Nephron progenitor cell (in vitro differentiated cells): ENCODE measurements around the gene AJAP1.
A peak's percentile ranks its signal among the peaks of the same experiment; 100 is the strongest.

ENCODE experiments used
- DNase-seq: peaks from one replicate; pipeline ENCODE4 v3.0.0; 2021
- H3K27ac Mint-ChIP-seq: 2 replicates; pipeline ENCODE4 v1.8.0; 2021; ENCODE audit warnings: mild to moderate bottlenecking, moderate library complexity, mixed read lengths
- H3K27me3 Mint-ChIP-seq: 2 replicates; pipeline ENCODE4 v1.8.0; 2021; ENCODE audit warnings: mild to moderate bottlenecking, low read depth, mixed read lengths; ENCODE audit not compliant: poor library complexity
- H3K36me3 Mint-ChIP-seq: 2 replicates; pipeline ENCODE4 v1.8.0; 2021; ENCODE audit warnings: low read depth, mixed read lengths
- H3K4me1 Mint-ChIP-seq: 2 replicates; pipeline ENCODE4 v1.8.0; 2021; ENCODE audit warnings: mixed read lengths
- H3K4me3 Mint-ChIP-seq: 2 replicates; pipeline ENCODE4 v1.8.0; 2021; ENCODE audit warnings: mild to moderate bottlenecking, moderate library complexity, mixed read lengths
- H3K9me3 Mint-ChIP-seq: 2 replicates; pipeline ENCODE4 v1.8.0; 2021; ENCODE audit warnings: mild to moderate bottlenecking, moderate library complexity, mixed read lengths
- TF ChIP-seq, protein P1 (sequence below): fragments of 200-600 bp; sonication (generic); IDR thresholded peaks from 2 replicates; pipeline ENCODE4 v1.5.0; 2021; ENCODE audit warnings: antibody characterized with exemption

Gene AJAP1

DNA sequence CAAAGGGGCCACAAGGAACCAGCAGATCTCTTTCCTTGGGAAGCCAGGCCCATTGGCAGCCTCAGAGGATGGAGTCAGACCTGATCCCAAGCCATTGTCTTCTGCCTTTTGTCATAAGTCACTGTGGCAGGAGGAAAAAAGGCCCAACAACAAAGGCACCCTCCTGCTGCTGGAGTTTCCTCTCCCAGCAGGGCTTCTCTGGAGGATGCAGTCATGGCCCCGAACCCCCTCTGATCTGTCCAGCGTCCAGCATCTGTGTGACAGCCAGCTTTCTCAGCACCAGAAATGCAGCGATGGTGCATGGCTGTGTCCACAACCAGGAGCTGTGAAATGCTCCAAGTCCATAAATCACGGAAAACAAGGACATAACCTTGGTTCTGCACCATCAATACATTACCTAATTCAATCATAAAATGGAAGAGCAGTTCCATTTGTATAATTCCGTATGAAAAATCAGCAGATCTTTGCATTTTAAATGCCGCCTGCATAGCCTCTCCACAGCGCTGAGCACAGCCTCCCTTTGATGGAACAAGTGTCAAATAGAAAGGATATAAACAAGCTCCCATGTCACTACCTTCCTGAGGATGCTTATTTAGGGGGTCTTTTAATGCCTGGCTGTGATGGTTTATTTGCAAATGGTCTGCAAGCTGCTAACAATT, 30.6 kb downstream of the AJAP1 start:
- TF ChIP-seq, protein P1, sequence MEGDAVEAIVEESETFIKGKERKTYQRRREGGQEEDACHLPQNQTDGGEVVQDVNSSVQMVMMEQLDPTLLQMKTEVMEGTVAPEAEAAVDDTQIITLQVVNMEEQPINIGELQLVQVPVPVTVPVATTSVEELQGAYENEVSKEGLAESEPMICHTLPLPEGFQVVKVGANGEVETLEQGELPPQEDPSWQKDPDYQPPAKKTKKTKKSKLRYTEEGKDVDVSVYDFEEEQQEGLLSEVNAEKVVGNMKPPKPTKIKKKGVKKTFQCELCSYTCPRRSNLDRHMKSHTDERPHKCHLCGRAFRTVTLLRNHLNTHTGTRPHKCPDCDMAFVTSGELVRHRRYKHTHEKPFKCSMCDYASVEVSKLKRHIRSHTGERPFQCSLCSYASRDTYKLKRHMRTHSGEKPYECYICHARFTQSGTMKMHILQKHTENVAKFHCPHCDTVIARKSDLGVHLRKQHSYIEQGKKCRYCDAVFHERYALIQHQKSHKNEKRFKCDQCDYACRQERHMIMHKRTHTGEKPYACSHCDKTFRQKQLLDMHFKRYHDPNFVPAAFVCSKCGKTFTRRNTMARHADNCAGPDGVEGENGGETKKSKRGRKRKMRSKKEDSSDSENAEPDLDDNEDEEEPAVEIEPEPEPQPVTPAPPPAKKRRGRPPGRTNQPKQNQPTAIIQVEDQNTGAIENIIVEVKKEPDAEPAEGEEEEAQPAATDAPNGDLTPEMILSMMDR = no peak
- H3K9me3 Mint-ChIP-seq = peaks cover 6% of the 10 kb centered on the region
- no peaks in the 10 kb centered on the region for H3K36me3 Mint-ChIP-seq
- no peak overlapping the region for H3K4me3 Mint-ChIP-seq
- DNase-seq = no peak
- no peak overlapping the region for H3K27ac Mint-ChIP-seq
- peaks cover 45% of the 10 kb centered on the region for H3K4me1 Mint-ChIP-seq
- peaks cover 10% of the 10 kb centered on the region for H3K27me3 Mint-ChIP-seq

DNA sequence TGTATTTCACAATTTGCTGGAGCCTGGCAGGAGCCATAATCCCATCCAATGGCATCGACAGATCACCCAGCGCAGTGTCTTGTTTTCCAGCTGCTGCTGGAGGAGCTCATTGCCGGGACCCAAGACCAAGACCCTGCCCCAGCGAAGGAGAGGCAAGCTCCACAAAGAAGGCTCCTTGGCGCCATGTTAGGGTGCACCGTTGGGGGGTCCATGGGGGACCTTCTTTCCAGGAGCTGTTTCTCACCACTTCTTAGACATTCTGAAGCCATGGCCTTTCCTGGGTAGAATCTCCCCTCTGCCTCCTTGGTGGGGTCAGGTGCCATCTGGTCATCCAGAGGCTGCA, 31.1 kb downstream of the AJAP1 start:
- Mint-ChIP-seq H3K4me3 (no peak overlapping the region), H3K27me3 (peaks cover 10% of the 10 kb centered on the region), H3K36me3 (no peaks in the 10 kb centered on the region), H3K9me3 (peaks cover under 1% of the 10 kb centered on the region), H3K4me1 (peaks cover 45% of the 10 kb centered on the region), H3K27ac (no peak overlapping the region)
- TF ChIP-seq, protein P1 = no peak
- DNase-seq = no peak

DNA sequence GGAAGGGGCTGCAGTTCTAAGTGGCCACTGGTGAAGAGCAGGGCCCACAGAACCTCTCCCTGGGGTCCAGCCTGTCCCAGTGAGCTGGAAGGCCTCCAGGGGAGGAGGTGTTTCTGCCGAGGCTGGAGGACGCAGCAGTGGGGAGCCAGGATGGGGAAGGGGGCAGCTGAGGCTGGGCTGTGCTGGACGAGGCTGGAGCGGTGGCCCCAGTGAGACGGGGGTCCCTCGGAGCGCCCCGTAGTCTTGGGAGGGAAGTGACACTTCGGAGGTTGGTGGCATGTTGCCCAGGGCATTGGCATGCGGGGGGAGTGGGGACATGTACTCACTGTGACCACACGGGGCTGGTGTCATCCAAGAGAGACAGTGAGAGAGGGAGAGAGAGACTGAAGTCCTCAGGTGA, 33.5 kb downstream of the AJAP1 start:
- no peak overlapping the region for H3K27ac Mint-ChIP-seq
- H3K4me3 Mint-ChIP-seq = no peak overlapping the region
- TF ChIP-seq, protein P1 = no peak
- no peak for DNase-seq
- H3K4me1 Mint-ChIP-seq = peaks cover 45% of the 10 kb centered on the region
- H3K27me3 Mint-ChIP-seq = peaks cover 10% of the 10 kb centered on the region
- no peaks in the 10 kb centered on the region for H3K9me3 Mint-ChIP-seq
- no peaks in the 10 kb centered on the region for H3K36me3 Mint-ChIP-seq

DNA sequence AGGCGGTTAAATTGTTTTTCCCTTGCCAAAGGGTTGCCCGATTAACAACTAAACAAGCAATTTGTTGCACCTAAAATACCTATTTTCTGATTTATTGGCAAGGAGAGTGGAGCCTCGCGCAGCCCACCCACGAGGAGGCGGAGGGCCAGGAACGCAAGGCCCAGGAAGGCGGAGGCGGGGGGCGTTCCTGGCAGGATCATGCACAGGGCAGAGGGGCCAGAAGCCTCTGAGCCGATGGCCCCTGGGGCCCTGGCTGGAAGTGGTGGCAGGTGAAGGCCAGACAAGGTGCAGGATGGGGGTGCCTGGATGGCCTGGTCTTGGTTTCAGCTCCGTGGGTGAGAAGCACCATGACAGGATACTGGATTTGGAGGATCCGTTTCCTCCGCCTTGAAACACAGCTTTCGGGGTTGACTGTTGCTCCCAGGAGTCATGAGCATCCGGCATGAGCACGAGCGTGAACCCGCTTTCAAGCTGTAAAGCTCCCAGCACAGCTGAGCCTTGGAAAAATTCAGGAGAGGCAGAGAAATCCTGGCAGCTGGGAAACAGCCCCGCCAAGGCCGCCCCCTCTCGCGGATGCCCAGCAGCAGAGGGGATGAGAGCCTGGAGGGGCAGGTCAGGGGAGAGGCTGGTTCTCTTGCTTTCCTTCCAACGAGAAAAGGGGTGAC, 35.0 kb downstream of the AJAP1 start:
- Mint-ChIP-seq H3K36me3 (no peaks in the 10 kb centered on the region), H3K27ac (peak overlapping the region; percentile 19), H3K9me3 (no peaks in the 10 kb centered on the region), H3K4me3 (no peak overlapping the region), H3K4me1 (peaks cover 41% of the 10 kb centered on the region), H3K27me3 (peaks cover 10% of the 10 kb centered on the region)
- TF ChIP-seq, protein P1 = no peak
- DNase-seq = no peak

DNA sequence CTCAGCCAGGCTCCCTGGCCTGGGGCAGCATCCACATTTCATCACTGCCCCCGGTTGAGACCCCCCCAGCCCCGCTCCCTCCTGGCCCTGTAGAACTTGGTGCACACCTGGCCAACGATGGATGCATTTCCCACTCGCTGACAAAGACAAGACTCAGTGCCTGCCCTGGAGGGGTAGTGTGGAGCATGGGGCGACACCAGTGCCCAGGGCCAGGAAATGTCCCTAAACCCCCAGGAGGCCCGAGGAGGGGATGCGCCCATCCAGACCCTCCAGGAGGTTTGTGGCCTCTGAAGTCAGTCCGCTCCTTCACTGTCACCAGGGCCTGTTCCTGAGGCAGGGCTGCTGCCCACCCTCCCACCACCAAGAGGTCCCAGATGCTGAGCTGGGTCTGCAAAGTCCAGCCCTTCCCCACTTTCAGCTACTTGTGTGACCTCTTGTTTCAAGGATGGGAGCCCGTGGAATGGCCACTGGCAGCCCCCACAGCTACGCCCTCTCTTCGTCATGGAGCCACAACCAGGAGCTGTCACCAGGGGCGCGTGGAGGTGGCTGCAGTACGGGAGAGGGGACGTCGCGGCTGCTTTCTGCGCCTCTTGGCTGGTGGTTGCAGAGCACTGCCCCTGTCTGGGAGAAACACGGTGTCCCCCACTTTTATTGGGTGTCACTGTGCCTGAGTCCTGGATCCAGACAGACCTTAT, 35.7 kb downstream of the AJAP1 start:
- Mint-ChIP-seq H3K9me3 (no peaks in the 10 kb centered on the region), H3K4me3 (no peak overlapping the region), H3K27me3 (peaks cover 12% of the 10 kb centered on the region), H3K36me3 (no peaks in the 10 kb centered on the region), H3K27ac (no peak overlapping the region), H3K4me1 (peaks cover 34% of the 10 kb centered on the region)
- DNase-seq = no peak
- TF ChIP-seq, protein P1 = no peak
